Activated T-helper 2 cell treated with anti-CD3 and anti-CD28 coated beads, Interferon-gamma antibody, Interleukin-2, Interleukin-4, amounts not matched to agents 10 μg/mL and 5 μg/mL and 100 μg/mL, durations not matched to agents 14 hours and 24 hours and 36 hours (primary cell): Measurements from ENCODE around the gene R3HDM1. TPM values are rescaled to one million over a fixed set of nuclear protein-coding genes. Genes with fewer than 3 reads are reported as not detected.
"Not testable (repeated sequence)": the region's sequence is repeated elsewhere in the genome, so short reads cannot be mapped to it uniquely, and the experiment has no call there.

Source experiments
- DNase-seq: peaks from one replicate; pipeline ENCODE4 v3.0.0; 2021; ENCODE audit warnings: low spot score
- H3K27ac Mint-ChIP-seq: one replicate; pipeline ENCODE4 v1.8.0; 2021; ENCODE audit warnings: mixed read lengths
- H3K27me3 Mint-ChIP-seq: one replicate; pipeline ENCODE4 v1.8.0; 2021; ENCODE audit warnings: low read depth, mixed read lengths
- H3K36me3 Mint-ChIP-seq: one replicate; pipeline ENCODE4 v1.8.0; 2021; ENCODE audit warnings: low read depth, mixed read lengths
- H3K4me1 Mint-ChIP-seq: one replicate; pipeline ENCODE4 v1.8.0; 2021; ENCODE audit warnings: low read depth, mixed read lengths
- H3K4me3 Mint-ChIP-seq: one replicate; pipeline ENCODE4 v1.8.0; 2021; ENCODE audit warnings: low read depth, mild to moderate bottlenecking, moderate library complexity, mixed read lengths
- H3K9me3 Mint-ChIP-seq: one replicate; pipeline ENCODE4 v1.8.0; 2021; ENCODE audit warnings: mixed read lengths
- intact Hi-C: fragments of 100-400 bp; cut with micrococcal nuclease; formaldehyde crosslinking; loops from one replicate; pipeline ENCODE4 v1.15.1; 2023
- total RNA-seq: library from RNA; stranded (reverse); gene quantifications from 2 replicates; pipeline ENCODE4 v1.2.3, GENCODE V29; 2022

The R3HDM1 gene
- total RNA-seq, 1 donor from 2014 or later = 47.8 TPM

DNA sequence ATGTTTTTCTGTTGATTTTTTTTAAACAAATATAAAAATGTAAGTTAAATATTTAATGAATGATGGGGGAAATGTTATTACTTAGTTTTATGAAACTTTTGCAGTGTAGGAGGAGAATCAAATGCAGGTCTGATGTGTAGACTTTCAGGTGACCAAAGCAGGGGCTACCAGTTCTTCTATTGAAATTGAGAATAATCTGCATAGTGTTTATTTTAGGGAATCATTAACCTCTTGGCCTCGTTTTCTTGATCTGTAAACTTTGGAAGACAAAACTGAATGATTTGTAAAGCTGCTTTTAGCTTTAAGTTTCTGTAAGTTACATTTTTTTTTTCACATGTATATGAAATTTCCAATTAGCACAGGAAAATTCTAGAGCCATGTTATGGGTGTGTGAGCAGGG, 99.2 kb downstream of the R3HDM1 start:
- intact Hi-C loops = no loop called here

DNA sequence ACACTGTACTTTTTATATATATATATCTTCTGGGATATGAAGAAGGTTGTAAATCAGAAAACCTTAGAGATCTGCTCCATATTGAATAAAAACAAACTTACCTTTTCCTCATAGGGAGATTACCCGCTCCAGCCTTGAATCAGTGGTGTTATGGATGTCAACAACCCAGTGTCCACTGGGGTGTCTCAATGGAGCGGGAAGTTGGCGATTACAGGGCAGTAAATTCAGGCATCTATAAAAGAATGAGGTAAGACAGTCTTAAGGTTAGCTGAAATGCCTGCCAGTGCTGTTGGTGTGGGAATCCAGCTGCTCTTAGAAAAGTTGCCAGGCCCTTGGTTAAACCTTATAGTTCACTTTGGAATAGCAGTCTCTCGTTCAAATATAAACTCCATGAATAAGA, 102.3 kb downstream of the R3HDM1 start:
- Mint-ChIP-seq H3K36me3 (peaks cover 39% of the 10 kb centered on the region), H3K4me3 (no peak overlapping the region), H3K4me1 (peaks cover 10% of the 10 kb centered on the region), H3K27ac (no peak overlapping the region), H3K27me3 (no peaks in the 10 kb centered on the region), H3K9me3 (no peaks in the 10 kb centered on the region)
- intact Hi-C loops = no loop called here
- no peak for DNase-seq

More for the DNA sequence above, 99.2 kb downstream of the R3HDM1 start:
- no peaks in the 10 kb centered on the region for H3K4me1 Mint-ChIP-seq
- peaks cover 16% of the 10 kb centered on the region for H3K36me3 Mint-ChIP-seq
- no peak for DNase-seq
- no peak overlapping the region for H3K4me3 Mint-ChIP-seq
- no peaks in the 10 kb centered on the region for H3K9me3 Mint-ChIP-seq
- no peak overlapping the region for H3K27ac Mint-ChIP-seq
- no peaks in the 10 kb centered on the region for H3K27me3 Mint-ChIP-seq

DNA sequence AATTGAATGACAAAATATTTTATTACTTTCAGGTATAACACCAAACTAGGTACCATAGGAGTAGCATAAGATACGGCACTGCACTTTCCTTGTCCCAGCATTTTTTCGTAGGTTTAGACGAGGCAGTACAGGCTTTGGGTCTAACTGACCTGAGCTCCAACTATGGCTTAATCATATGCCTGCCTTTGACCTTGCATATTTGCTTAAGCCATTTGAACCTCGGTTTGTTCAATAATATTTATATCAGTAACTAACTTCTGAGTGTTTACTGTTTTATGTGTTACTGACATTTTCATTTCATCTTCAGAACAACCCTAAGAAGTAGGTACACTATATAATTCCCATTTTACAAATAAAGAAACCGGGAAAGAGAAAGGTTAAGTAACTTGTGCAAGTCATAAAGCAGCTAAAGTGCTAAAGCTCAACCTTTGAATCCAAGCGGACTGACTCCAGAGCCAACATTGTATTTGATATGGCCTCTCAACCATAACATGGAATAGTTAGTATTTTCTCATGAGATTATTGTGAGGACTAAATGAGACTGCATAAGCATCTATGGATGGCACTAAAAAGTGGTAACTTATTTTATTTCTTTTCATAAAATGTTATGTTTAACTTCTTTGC, 104.0 kb downstream of the R3HDM1 start:
- peaks cover 10% of the 10 kb centered on the region for H3K4me1 Mint-ChIP-seq
- no peaks in the 10 kb centered on the region for H3K9me3 Mint-ChIP-seq
- intact Hi-C loops = no loop called here
- DNase-seq = no peak
- H3K27me3 Mint-ChIP-seq = no peaks in the 10 kb centered on the region
- H3K36me3 Mint-ChIP-seq = peaks cover 46% of the 10 kb centered on the region
- no peak overlapping the region for H3K27ac Mint-ChIP-seq
- H3K4me3 Mint-ChIP-seq = no peak overlapping the region

GRCh38 chr2:135636982-135637381, 105.7 kb downstream of the R3HDM1 start:
- no peak overlapping the region for H3K4me3 Mint-ChIP-seq
- no peak for DNase-seq
- intact Hi-C loops = loop anchor here (2.0 kb wide), 2 partner anchors 16 to 28 kb away; no protein-coding TSS in a partner anchor
- H3K9me3 Mint-ChIP-seq = no peaks in the 10 kb centered on the region
- H3K27me3 Mint-ChIP-seq = no peaks in the 10 kb centered on the region
- peaks cover 45% of the 10 kb centered on the region for H3K36me3 Mint-ChIP-seq
- peak overlapping the region; percentile 36 for H3K27ac Mint-ChIP-seq
- H3K4me1 Mint-ChIP-seq = peaks cover 10% of the 10 kb centered on the region

GRCh38 chr2:135637456-135638087, 106.3 kb downstream of the R3HDM1 start:
- Mint-ChIP-seq H3K36me3 (peaks cover 39% of the 10 kb centered on the region), H3K27me3 (no peaks in the 10 kb centered on the region)
- DNase-seq = no peak

GRCh38 chr2:135638825-135639224, 107.5 kb downstream of the R3HDM1 start:
- no peaks in the 10 kb centered on the region for H3K27me3 Mint-ChIP-seq
- peaks cover 41% of the 10 kb centered on the region for H3K36me3 Mint-ChIP-seq
- intact Hi-C loops = no loop called here
- no peak overlapping the region for H3K4me3 Mint-ChIP-seq
- no peak overlapping the region for H3K27ac Mint-ChIP-seq
- peaks cover 12% of the 10 kb centered on the region for H3K4me1 Mint-ChIP-seq
- no peaks in the 10 kb centered on the region for H3K9me3 Mint-ChIP-seq
- no peak for DNase-seq

More at GRCh38 chr2:135637456-135638087, 106.3 kb downstream of the R3HDM1 start:
- peaks cover 12% of the 10 kb centered on the region for H3K4me1 Mint-ChIP-seq
- intact Hi-C loops = loop anchor here (2.0 kb wide), 2 partner anchors 17 to 27 kb away; no protein-coding TSS in a partner anchor
- no peak overlapping the region for H3K4me3 Mint-ChIP-seq
- no peaks in the 10 kb centered on the region for H3K9me3 Mint-ChIP-seq
- H3K27ac Mint-ChIP-seq = peak overlapping the region; percentile 36

- no peak for DNase-seq
- H3K27ac Mint-ChIP-seq = no peak overlapping the region
- no peaks in the 10 kb centered on the region for H3K27me3 Mint-ChIP-seq
- H3K9me3 Mint-ChIP-seq = no peaks in the 10 kb centered on the region
- H3K4me1 Mint-ChIP-seq = peaks cover 12% of the 10 kb centered on the region
- no peak overlapping the region for H3K4me3 Mint-ChIP-seq
- peaks cover 44% of the 10 kb centered on the region for H3K36me3 Mint-ChIP-seq
- intact Hi-C loops = no loop called here
Observed at GRCh38 chr2:135641156-135642068, 110.1 kb downstream of the R3HDM1 start.

- Mint-ChIP-seq H3K4me1 (peaks cover 9% of the 10 kb centered on the region), H3K9me3 (no peaks in the 10 kb centered on the region), H3K4me3 (no peak overlapping the region), H3K27me3 (no peaks in the 10 kb centered on the region), H3K36me3 (peaks cover 50% of the 10 kb centered on the region), H3K27ac (no peak overlapping the region)
- DNase-seq = no peak
- intact Hi-C loops = no loop called here
Observed at GRCh38 chr2:135647836-135648579, 116.7 kb downstream of the R3HDM1 start.

- Mint-ChIP-seq H3K36me3 (peaks cover 63% of the 10 kb centered on the region), H3K27me3 (no peaks in the 10 kb centered on the region), H3K4me1 (peaks cover 9% of the 10 kb centered on the region), H3K9me3 (no peaks in the 10 kb centered on the region), H3K4me3 (no peak overlapping the region), H3K27ac (no peak overlapping the region)
- no peak for DNase-seq
- intact Hi-C loops = no loop called here
Observed at GRCh38 chr2:135650721-135651120, 119.4 kb downstream of the R3HDM1 start.

DNA sequence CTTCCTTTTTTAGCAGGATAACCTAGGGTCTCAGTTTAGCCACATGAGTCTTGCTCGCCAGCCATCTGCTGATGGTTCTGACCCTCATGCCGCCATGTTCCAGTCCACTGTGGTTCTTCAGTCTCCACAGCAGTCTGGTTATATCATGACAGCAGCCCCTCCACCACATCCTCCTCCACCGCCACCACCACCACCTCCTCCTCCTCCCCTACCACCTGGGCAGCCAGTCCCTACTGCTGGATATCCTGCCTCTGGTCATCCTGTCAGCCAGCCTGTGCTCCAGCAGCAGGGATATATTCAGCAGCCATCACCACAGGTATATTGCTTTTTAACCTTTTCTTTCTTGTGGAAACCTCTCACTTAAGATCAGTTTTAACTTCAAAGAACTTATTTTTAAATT, 120.4 kb downstream of the R3HDM1 start:
- Mint-ChIP-seq H3K27ac (no peak overlapping the region), H3K36me3 (peaks cover 65% of the 10 kb centered on the region), H3K9me3 (no peaks in the 10 kb centered on the region), H3K27me3 (no peaks in the 10 kb centered on the region), H3K4me3 (no peak overlapping the region), H3K4me1 (peaks cover 9% of the 10 kb centered on the region)
- no peak for DNase-seq
- intact Hi-C loops = no loop called here

DNA sequence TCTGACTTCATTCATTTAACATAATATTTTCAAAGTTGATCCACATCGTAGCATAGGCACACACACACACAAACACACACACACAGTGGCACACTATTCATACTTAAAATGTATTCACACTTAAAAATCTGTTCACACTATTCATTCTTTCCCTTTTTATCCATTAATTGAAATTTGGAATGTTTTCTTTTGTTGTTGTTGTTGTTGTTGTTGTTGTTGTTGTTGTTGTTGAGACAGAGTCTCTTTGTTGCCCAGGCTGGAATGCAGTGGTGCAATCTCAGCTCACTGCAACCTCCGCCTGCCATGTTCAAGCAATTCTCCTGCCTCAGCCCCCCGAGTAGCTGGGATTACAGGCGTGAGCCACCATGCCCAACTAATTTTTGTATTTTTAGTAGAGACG, 123.0 kb downstream of the R3HDM1 start:
- H3K27ac Mint-ChIP-seq, DNase-seq, H3K27me3 Mint-ChIP-seq, intact Hi-C loops, H3K9me3 Mint-ChIP-seq, H3K4me3 Mint-ChIP-seq: not testable (repeated sequence)
- Mint-ChIP-seq H3K36me3 (peaks cover 67% of the 10 kb centered on the region), H3K4me1 (peaks cover 17% of the 10 kb centered on the region)

- DNase-seq = peak; percentile 44
- Mint-ChIP-seq H3K27ac (peak overlapping the region; percentile 77), H3K4me3 (peak overlapping the region; percentile 54), H3K9me3 (no peaks in the 10 kb centered on the region), H3K36me3 (peaks cover 60% of the 10 kb centered on the region), H3K4me1 (peaks cover 24% of the 10 kb centered on the region), H3K27me3 (no peaks in the 10 kb centered on the region)
- intact Hi-C loops = loop anchor here (5.0 kb wide), 1 partner anchor 111 kb away; no protein-coding TSS in a partner anchor
Observed at GRCh38 chr2:135657806-135658582, 126.7 kb downstream of the R3HDM1 start.
